22Rv1 (cell line): Measurements from ENCODE around the gene CD164L2.
A peak's percentile ranks its signal among the peaks of the same experiment; 100 is the strongest.

Source experiments
- H3K27ac ChIP-seq: fragments of 450-650 bp; 2 replicates; pipeline ENCODE4 v1.5.1; 2017
- ZFX ChIP-seq: fragments of 450-650 bp; IDR thresholded peaks from 2 replicates; pipeline ENCODE4 v1.6.1; 2017; ENCODE audit warnings: antibody characterized with exemption, borderline replicate concordance
- TF ChIP-seq, protein P1 (sequence below): fragments of 450-650 bp; IDR thresholded peaks from 2 replicates; pipeline ENCODE4 v1.5.1; 2017; ENCODE audit warnings: mild to moderate bottlenecking

Gene CD164L2

GRCh38 chr1:27427329-27427728, 44.2 kb upstream of the CD164L2 start:
- TF ChIP-seq, protein P1, sequence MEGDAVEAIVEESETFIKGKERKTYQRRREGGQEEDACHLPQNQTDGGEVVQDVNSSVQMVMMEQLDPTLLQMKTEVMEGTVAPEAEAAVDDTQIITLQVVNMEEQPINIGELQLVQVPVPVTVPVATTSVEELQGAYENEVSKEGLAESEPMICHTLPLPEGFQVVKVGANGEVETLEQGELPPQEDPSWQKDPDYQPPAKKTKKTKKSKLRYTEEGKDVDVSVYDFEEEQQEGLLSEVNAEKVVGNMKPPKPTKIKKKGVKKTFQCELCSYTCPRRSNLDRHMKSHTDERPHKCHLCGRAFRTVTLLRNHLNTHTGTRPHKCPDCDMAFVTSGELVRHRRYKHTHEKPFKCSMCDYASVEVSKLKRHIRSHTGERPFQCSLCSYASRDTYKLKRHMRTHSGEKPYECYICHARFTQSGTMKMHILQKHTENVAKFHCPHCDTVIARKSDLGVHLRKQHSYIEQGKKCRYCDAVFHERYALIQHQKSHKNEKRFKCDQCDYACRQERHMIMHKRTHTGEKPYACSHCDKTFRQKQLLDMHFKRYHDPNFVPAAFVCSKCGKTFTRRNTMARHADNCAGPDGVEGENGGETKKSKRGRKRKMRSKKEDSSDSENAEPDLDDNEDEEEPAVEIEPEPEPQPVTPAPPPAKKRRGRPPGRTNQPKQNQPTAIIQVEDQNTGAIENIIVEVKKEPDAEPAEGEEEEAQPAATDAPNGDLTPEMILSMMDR = no peak
- no peak for TF ChIP-seq ZFX
- H3K27ac ChIP-seq = no peak overlapping the region

- no peak overlapping the region for H3K27ac ChIP-seq
- TF ChIP-seq ZFX = no peak
- TF ChIP-seq, protein P1 = no peak
Measured at GRCh38 chr1:27423709-27424108, 40.6 kb upstream of the CD164L2 start.

- H3K27ac ChIP-seq = no peak overlapping the region
- TF ChIP-seq, protein P1 = no peak
Measured at GRCh38 chr1:27418326-27419185, 35.4 kb upstream of the CD164L2 start.

DNA sequence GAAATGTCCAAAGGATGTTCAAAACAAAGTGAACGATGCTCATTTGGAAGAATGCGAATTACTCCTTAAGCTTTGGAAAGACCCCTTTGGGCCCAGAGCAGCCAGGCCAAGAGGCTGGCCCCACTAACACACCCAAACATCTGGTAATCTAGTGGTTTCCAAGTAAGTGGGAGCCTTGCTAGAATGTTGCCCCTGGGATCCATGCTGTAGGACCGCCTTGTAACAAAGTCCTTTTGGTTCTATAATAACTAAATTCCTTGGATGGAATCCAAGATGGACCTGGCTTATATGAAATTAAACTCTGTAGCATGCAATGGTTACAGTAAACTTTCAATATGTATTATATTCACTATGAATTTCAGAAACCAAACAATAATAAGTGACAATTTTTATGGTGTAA, 34.6 kb upstream of the CD164L2 start:
- TF ChIP-seq, protein P1 = no peak
- no peak for TF ChIP-seq ZFX
- H3K27ac ChIP-seq = no peak overlapping the region

GRCh38 chr1:27416387-27417111, 33.4 kb upstream of the CD164L2 start:
- no peak for TF ChIP-seq ZFX
- TF ChIP-seq, protein P1 = peak; percentile 78
- no peak overlapping the region for H3K27ac ChIP-seq

- TF ChIP-seq, protein P1 = no peak
- no peak for TF ChIP-seq ZFX
- H3K27ac ChIP-seq = no peak overlapping the region
Measured at GRCh38 chr1:27414091-27414490, 31.0 kb upstream of the CD164L2 start.

DNA sequence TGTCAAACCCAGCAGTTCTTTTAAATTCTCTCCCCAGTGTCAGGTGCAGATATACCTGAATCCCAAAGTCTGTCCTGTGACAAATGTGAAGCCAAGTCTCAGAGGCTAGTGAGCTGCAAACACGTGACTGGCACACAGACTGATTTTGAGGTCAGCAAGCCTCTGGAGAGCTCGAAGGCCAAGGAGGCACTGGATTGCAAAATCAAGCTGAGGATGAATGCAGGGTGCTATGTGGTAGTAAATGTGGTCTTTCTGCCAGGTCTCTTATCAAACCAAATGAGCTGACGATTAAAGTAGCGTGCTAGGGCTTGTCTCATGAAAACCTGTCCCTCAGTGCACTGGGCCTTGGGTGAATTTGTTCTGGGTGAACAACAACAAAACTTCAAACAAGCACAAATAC, 29.9 kb upstream of the CD164L2 start:
- TF ChIP-seq, protein P1 = no peak
- TF ChIP-seq ZFX = no peak
- no peak overlapping the region for H3K27ac ChIP-seq
